Measurements from ENCODE around the gene CAPN15.
"Not testable (repeated sequence)": the region's sequence is repeated elsewhere in the genome, so short reads cannot be mapped to it uniquely, and the experiment has no call there.

Gene CAPN15

DNA sequence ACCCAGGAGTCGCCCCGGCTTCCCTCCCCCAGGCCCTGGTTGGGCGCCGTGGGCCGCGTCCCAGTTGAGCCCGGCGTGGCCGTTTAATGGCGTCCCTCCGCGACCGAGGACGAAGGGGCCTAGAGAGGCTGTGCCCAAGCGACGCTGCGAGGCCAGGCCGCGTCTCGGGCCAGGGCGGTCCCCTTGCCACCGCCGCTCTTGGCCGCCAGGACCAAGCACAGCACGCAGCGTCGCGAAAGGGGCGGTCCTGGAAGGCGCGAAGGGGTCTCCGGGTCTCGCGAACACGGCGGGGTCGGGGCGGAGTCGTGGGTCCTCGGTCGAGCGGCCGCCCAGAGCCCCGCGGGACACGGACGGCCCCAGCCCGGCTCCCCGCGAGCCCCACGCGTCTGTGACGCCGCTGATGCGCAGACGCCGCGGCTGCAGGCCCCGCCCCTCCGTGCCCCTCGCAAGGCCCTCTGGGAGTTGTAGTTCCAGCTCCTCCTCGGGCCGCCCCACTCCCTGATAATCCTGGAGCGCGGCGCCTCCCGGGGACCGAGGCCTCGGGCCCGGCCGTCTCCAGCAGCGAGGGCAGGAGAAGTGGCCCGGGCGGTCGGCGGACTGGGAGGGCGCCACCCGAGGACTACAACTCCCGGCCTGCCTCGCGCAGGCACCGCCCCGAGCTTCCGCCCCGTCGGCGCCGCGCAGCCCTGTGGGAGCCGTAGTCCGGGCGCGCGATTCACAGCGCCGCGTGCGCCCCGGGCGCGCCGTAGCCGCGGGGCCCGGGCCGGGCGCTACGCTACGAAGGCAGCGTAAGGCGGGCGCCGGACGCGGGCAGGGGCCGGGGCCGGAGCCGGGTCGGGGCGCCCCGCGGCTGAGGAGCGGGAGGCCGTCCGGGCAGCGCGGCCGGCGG lies at the start of gene CAPN15:
Gene CAPN15, plus strand, starts transcription at position 698 of the 889 bp plus-strand sequence. CDS start 19,127 bp downstream, outside the sequence.
- DNase-seq, result peak; percentile 85

DNA sequence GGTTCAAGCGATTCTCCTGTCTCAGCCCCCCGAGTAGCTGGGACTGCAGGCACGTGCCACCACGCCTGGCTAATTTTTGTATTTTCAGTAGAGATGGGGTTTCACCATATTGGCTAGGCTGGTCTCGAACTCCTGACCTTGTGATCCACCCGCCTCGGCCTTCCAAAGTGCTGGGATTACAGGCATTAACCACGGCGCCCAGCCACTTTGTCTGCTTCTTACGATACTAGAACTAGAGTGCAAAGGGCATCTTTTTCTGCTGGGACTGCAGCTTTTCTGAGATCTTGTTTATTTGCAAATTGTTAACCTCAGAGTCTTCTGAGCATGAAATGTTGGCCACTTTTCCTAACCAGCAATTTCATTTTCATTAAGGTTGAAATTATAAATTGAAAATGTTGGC lies 49.2 kb upstream of the CAPN15 start:
- not testable (repeated sequence) for DNase-seq

DNA sequence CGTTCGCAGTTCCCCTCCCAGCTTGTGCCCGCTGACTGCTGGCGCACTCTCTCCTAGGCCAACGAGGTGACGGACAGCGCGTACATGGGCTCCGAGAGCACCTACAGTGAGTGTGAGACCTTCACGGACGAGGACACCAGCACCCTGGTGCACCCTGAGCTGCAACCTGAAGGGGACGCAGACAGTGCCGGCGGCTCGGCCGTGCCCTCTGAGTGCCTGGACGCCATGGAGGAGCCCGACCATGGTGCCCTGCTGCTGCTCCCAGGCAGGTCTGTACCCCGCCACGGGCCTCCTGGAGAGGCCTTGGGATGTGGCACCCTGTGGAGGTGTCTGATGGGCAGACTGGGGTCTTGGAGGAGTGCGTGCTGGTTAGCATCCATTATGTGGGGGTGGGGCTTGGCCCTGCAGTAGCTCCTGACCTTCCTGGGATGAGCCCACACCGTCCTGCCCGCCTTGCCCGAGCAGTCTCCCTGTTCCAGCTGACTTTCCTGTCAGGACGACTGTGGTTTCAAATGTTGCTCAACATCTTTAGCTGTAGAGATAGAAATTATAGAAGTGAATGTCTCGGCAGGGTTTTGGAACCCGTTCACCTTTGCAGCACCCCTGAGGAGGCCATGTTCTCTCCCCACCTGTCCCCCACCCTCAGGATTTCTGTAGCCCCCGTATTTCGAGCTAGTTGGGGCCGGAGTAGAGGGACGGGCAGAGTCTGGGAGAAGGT lies 44.9 kb upstream of the CAPN15 start:
- DNase-seq, result no peak

DNA sequence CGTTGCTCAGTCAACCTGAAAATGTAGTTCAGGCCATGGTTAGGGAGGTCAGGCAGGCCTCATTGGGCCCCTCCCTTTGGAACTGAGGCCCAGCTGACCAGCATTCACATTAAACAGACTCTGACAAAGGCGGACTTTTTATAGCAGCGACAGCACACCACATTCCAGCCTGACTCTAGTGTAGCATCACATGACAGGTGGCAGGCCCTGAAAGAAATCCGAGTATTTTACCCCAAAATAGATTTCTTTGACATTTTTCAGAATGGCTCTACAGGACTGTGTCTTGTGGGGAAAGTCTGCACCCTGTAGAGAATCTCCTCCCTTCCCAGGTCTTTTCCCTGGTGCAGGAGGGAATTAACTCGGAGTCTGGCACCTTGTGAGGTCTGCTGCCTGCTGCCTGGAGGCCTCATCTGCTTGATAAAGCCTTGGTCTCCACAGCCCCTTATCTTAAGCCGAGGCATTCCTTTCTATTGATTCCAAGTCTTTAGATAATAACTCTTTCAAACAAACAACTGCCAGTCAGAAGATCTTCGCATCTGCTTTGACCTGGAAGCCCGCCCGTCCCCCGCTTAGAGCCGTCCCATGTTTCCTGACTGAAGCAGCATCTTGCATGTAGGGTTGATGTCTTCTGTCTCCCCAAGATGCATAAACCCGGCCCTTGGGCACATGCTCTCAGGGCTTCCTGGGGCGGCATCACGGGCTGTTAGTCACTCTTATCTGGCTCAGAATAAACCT lies 44.0 kb upstream of the CAPN15 start:
- no peak for DNase-seq

DNA sequence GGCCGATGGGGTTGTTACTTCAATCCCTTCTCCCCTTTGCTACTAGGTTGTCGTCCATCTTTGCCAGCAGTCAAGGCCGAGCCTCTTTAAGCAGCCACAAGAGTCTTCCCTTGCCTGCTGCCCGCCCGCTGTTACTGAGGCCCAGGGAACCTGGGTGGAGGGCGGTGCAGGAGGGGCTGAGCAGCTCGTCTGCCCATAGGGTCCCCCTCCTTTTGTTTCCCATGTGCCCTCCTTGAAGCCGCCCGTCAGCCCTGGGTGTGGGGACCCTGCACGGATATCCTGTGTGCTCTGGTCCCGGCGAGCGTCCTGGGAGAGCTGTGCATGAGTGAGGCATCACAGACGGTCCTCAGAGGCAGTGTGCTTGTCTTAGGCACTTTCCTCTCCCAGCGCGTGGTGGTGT lies 37.9 kb upstream of the CAPN15 start:
- DNase-seq, result no peak

DNA sequence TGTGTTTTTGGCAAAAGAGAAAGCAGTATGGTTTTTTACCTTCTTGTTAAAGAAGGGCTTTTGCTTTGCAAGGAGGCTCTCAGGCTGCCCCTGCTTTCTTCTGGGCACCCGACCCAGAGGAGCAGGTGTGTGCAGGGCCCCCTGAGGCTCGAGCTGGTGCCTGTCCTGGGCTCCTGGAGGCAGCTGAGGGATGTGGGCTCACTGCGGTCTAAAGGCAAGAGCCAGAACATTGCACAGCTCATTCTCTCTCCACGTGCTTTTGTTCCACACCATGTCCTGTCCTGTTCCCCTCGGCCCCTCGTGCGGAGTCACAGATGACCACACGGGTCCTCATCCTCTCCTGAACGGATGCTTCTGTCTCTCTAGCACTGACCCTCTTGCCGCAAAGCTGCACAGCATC lies 36.7 kb upstream of the CAPN15 start:
- DNase-seq, result no peak

DNA sequence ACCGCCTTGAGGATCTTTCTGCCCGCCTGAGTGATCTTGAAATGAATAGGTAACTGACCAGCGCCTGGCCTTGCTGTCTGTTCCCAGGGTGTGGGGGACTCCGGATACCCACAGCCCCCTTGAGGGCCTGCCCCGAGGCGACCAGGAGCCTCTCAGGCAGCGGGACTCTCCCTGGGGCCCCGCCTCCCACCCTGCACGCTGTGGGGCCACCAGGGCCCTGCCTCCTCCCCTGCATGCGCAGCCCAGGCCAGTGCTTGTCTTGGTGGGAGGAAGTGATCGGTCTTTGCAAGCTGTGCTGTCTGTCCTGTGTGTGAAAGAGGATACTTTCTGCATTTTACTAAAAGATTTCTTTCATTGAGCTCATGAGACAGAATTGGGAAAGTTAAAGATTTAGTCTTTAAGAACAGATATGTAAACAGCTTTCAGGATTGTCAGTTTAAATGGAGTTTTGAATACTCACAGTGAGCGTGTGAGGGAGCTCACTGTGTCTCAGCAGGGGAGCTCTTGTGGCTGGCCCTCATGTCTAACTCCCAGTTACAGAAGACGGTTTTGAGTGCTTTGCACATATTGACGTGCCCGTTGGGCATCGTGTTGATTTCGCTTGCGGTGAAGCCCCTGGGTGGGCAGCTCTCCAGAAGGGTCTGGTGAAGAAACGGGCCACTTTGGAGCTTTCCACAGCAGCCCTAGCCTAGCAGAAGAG lies 36.1 kb upstream of the CAPN15 start:
- no peak for DNase-seq

DNA sequence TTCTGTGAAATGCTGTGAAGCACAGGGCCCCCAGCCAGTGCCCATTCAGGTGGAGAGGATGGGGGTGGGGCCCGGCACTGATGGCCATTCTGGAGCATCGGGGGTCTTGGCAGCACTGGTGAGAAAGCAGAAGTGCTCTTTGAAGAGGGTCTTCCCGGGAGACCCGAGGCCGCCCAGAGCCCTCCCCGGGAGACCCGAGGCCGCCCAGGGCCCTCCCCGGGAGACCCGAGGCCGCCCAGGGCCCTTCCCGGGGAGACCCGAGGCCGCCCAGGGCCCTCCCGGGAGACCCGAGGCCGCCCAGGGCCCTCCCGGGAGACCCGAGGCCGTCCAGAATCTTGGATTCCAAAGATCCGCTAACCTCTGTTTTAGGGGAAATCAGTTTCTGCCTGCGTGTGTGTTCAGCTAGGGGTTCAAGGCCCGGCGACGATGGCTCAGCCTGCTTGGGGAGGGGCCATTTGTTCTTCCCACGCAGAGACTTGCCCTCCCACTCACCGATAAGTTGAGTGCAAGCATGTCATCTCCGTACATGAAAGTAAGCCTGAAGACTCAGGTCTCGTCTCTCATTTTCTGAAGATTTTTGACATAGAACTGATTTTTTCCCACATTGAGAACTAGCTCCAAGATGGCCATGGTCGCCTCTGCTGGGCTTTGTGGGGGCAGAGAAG lies 35.2 kb upstream of the CAPN15 start:
- no peak for DNase-seq

DNA sequence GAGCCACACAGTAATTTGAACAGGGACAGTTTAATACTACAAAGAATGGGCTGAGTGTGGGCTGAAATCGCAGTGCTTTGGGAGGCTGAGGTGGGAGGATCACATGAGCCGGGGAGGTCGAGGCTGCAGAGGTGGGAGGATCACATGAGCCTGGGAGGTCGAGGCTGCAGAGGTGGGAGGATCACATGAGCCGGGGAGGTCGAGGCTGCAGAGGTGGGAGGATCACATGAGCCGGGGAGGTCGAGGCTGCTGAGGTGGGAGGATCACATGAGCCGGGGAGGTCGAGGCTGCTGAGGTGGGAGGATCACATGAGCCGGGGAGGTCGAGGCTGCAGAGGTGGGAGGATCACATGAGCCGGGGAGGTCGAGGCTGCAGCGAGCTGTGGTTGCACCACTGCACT lies 32.8 kb upstream of the CAPN15 start:
- not testable (repeated sequence) for DNase-seq

DNA sequence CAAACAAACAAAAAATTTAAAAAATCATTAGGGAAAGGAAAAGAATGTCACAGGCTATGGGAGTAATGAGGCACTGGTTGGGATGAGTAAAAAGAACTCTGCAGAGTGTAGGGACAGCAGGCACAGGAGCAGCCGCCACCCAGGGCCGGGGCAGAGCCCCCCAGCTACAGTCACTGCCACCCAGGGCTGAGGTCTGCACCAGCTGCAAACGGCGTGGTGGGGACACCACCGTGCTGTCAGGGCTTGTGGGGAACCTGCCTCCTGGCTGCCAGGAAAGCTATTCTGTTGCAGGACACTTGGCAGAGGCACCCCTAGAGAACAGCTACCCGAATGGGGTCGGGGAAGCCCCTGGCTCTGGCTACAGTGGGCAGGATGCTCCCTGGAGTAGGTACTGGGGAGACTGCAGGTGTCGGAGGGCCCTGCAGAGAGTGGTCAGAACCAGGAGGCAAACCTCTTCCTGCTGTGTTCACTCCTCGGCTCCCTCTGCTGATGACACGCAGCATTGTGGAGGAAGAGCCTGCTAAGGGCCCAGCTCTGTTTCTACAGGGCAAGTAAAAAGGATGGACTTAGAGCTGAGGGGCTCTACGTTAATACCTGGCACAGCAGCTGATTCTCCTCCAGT lies 32.3 kb upstream of the CAPN15 start:
- peak; percentile 21 for DNase-seq

DNA sequence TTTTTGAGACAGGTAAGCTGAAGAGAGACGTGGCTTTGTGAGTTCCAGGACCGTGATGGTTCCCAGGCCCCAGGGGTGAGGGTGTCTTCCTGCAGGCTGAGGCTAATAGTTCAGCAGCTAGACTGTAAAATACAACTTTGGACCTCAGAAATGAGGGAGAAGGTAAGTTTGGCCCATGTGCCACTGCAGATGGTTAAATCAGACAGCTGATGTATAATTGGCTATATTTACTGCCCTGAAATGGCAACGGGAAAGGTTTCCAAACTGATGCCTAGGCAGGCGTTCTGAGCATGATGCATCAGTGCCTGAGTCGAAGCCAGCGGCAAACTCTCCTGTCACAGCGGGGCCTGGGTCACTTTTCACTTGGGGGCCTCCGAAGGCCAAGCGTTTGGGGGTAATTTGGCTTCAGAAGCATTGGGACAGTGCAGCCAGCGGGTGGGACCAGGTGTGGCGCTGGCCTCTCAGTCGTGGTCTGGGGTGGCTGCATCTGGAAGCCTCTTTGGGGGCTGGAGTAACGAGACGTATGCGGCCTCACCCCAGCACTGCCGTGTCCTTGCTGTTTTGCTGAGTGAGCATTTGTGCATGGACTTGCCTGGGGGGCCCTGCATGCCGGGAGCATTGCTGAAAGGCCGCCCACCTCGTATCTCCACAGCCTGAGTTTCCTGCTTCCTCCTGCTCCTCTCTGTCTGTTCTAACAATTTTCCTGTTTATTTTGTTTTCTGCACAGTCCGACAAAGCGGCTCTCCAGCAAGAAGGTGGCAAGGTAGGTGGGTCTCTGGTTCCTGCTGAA lies 31.2 kb upstream of the CAPN15 start:
- no peak for DNase-seq

DNA sequence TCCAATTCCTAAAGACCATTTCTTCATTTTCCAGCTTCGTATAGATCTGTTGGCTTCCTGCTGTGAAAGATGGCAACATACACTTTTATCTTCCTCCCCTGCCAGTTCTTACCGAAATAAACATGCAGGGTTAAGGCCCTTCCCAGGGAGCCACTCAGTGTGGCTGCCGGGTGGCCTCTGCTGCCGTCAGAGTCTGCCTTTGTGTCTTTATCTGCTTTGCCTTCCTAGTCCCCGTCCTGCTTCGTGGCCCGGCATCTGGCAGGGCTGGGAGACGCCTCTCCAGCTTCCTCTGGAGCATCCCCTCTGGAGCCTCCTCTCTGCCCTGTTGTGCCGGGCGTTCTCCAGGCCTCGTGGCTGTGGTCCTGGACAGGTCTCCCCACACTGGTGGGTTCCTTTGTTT lies 30.3 kb upstream of the CAPN15 start:
- DNase-seq, result no peak

DNA sequence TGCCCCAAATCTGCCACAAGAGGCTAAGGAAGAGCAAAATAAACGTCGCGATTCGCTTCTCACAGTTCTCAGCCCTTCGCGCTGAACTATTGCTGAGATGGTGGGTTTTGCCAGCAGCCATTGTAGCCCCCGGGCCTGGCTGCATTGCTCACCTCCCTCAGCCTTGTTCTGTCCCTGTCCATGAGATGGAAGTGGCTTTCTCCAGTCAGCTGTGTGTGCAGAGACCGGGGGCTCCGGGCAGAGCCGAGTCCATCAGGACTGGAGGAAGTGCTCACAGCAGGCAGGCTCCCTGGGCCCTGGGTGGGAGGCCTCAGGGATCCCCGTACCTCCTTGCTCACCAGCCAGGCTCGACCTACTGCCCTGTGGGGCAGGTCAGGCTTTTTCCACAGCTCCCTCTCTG lies 27.6 kb upstream of the CAPN15 start:
- DNase-seq, result no peak

DNA sequence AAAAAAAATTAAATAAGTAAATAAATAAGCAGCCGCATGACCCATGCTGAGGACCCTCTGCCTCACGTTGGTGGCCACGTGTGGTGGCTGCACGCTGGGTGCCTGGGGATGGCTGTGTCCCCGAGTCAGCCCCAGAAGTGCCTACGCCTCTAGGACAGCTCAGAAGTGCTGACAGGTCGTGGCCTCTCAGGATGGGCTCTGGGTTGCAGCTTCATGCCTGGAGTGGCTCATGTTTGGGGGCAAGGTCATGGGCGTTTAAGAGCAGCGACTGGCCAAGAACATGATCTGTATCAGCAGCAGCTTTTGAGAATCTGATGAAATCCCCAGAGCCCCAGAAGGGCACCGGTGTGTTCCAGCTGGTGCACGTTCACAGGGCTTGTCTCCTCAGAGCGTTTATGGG lies 26.8 kb upstream of the CAPN15 start:
- no peak for DNase-seq

DNA sequence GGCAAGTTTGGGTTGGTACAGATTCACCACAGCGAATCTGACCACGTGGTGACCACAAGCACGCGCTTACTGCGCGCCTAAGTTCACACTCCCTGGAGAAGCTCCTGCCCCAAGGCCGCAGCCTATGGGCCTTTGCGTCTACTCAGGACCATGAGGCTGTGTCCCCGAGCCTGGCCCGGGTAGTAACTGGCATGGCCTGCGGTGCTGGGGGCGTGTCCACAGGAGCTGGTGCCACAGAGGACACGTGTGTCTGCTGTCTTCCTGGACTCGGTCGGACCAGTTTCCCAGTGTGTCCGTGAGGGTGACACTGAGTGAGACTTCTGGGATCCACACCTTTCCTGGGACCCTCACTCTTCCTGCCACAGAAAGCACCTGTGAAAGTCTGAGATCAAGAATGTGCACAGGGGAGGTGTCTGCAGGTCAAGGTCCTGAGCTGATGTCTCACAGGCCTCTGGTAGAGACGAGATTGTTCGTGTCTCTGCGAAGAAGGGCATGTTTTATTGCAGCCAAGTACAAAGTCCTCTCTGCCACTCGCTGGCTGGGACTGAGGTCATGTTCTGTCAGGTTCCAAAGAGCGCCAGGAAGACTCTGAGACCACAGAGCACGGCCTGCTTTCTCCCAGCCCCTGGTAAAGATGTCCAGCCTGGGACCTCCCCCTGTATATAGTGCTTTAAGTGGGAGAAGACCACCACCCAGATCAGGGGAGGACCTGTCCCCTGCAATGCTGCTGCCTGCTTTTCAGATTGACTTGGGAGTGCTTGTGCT lies 25.2 kb upstream of the CAPN15 start:
- no peak for DNase-seq

DNA sequence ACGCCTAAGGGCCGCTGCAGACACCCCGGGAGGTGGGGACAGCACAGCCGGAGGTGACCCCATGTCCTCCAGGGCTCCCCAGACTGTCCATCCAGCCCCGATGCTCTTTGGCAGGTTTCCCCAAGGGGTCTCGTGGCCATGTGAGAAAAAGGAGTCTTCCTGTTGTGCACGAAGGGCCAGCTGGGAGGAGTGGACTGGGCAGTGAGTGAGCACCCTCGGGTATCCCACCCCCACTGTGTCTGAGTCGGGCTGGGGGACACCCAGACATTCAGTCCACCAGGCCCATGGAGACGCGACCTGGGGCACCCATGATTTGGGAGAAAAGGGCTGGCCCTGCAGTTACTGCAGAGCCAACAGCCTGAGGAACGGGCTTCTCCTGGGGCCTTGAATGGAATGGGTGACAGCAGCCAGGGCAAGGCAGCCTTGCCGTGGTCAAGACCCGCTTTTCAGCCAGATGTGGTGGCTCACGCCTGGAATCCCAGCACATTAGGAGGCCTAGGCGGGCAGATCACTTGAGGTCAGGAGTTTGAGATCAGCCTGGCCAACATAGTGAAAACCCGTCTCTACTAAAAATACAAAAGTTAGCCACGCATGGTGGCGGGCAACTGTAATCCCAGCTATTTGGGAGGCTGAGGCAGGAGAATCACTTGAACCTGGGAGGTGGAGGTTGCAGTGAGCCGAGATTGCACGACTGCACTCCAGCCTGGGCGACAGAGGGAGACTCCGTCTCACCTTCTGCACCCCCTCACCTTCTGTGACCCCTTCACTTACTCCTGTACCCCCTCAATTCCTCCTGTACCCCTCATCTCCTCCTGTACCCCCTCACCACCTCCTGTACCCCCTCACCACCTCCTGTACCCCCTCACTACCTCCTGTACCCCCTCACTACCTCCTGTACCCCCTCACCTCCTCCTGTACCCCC lies 24.1 kb upstream of the CAPN15 start:
- DNase-seq, result no peak

DNA sequence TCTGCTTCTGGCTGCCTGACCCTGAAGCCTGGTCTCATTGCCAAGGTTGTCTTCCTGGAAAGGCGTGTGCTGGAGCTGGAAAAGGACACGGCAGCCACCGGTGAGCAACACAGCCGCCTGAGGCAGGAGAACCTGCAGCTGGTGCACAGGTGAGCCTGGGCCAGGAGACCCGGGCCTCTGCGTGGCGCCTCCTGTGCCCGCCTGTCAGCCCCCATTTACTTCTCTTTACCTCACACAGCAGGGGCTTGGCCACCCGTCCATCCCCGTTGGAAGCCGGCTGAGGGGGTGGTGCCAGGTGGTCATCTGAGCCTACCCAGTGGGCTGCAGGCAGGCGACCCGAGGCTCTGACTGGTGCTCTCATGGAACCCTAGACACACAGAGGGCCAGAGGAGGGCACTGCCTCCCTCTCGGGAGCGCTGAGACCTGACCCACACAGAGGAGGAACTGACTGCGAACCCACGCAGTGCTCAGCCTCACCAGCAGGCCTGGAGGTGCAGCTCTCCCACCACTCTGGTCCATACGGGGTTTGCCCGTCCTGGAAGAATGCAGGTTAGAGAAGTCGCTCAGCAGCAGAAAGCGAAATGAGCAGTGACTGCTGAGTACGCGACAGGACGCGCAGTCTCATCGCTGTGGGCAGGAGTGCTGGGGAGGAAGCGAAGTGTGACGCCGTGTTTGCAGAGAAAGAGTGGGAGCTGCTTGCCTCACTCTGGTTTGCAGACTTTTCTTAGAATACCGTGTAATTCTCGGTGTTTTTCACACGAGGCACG lies 21.9 kb upstream of the CAPN15 start:
- DNase-seq, result no peak

DNA sequence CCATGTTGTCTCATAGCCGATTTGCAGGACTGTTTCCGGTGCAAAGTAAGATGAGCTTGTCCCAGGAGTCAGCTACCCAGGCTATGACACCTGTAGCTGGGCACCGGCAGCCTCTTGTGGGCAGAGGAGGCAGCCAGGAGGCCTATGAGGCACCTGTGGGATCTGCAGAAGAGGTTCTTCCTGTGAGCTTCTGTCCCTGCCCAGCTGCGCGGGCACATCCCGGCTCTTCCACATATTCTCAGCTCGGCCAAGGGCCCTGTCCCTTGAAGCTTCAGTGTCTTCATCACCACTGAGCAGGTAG lies 21.3 kb upstream of the CAPN15 start:
- DNase-seq, result no peak
